Retinal pigment epithelial cell (primary cell): ENCODE data around the gene RETREG2.

Experiments used
- DNase-seq: peaks from one replicate; pipeline ENCODE4 v3.0.0-alpha.2; 2010; ENCODE audit warnings: low read depth
- H3K4me3 ChIP-seq: 2 replicates; pipeline ENCODE4 v1.5.1; 2011; ENCODE audit warnings: mild to moderate bottlenecking, low read length, control low read depth, moderate library complexity
- CTCF ChIP-seq: conservative IDR thresholded peaks from 2 replicates; pipeline ENCODE4 v1.5.1; 2011; ENCODE audit warnings: low read depth, low read length, control low read depth, inconsistent platforms

RETREG2 gene

GRCh38 chr2:219159771-219160185, 18.3 kb upstream of the RETREG2 start:
- no peak for TF ChIP-seq CTCF
- peak overlapping the region; percentile 72 for H3K4me3 ChIP-seq
- no peak for DNase-seq

GRCh38 chr2:219160186-219161017, 17.7 kb upstream of the RETREG2 start, which contains the start of gene NHEJ1:
NHEJ1 (minus strand) TSS chr2:219160815; CDS start chr2:219158362, 2,453 bp downstream.
- peak; percentile 64 for DNase-seq
- H3K4me3 ChIP-seq, result peak within 1 kb of the TSS; percentile 72
- peak; percentile 98 for TF ChIP-seq CTCF

- no peak for TF ChIP-seq CTCF
- peak overlapping the region; percentile 72 for H3K4me3 ChIP-seq
- no peak for DNase-seq
Measured at GRCh38 chr2:219161097-219161496, 17.0 kb upstream of the RETREG2 start.

- no peak for TF ChIP-seq CTCF
- no peak for DNase-seq
- H3K4me3 ChIP-seq, result no peak overlapping the region
Measured at GRCh38 chr2:219163156-219163555, 14.9 kb upstream of the RETREG2 start.

- no peak overlapping the region for H3K4me3 ChIP-seq
- no peak for TF ChIP-seq CTCF
Measured at GRCh38 chr2:219165058-219165911, 12.8 kb upstream of the RETREG2 start.

GRCh38 chr2:219167997-219168396, 10.1 kb upstream of the RETREG2 start:
- no peak for TF ChIP-seq CTCF
- no peak overlapping the region for H3K4me3 ChIP-seq
- no peak for DNase-seq

More at GRCh38 chr2:219165058-219165911, 12.8 kb upstream of the RETREG2 start:
- no peak for DNase-seq
